Activated CD4-positive, alpha-beta T cell treated with anti-CD3 and anti-CD28 coated beads, Interleukin-2, amount 10 ng/mL, durations not matched to agents 7 days and 5 days (primary cell): ENCODE results near the gene MALSU1. TPM values are rescaled to one million over a fixed set of nuclear protein-coding genes. Genes with fewer than 3 reads are reported as not detected.

Source experiments
- CTCF ChIA-PET: fragments of 350-600 bp; sonication (Branson Sonifier 250); formaldehyde crosslinking; loops from one replicate; lab custom pipeline; 2021; ENCODE audit warnings: antibody characterized with exemption; lab: Charles Lee
- POLR2A ChIA-PET: fragments of 350-600 bp; sonication (Branson Sonifier 250); formaldehyde crosslinking; loops from one replicate; lab custom pipeline; 2021; ENCODE audit warnings: antibody characterized with exemption; lab: Charles Lee
- DNase-seq: peaks from one replicate; pipeline ENCODE4 v3.0.0-alpha.2; 2020
- H3K27ac Mint-ChIP-seq: one replicate; pipeline ENCODE4 v1.8.0; 2021; ENCODE audit warnings: mild to moderate bottlenecking, moderate library complexity, mixed read lengths
- H3K27me3 Mint-ChIP-seq: one replicate; pipeline ENCODE4 v1.8.0; 2021; ENCODE audit warnings: mixed read lengths
- H3K36me3 Mint-ChIP-seq: one replicate; pipeline ENCODE4 v1.8.0; 2021; ENCODE audit warnings: low read depth, mixed read lengths
- H3K4me1 Mint-ChIP-seq: one replicate; pipeline ENCODE4 v1.8.0; 2021; ENCODE audit warnings: mixed read lengths
- H3K4me3 Mint-ChIP-seq: one replicate; pipeline ENCODE4 v1.8.0; 2021; ENCODE audit warnings: mild to moderate bottlenecking, moderate library complexity, mixed read lengths
- H3K9me3 Mint-ChIP-seq: one replicate; pipeline ENCODE4 v1.8.0; 2021; ENCODE audit warnings: mixed read lengths
- total RNA-seq, 2 experiments: library from RNA; stranded (reverse); gene quantifications; one replicate each; pipeline ENCODE4 v1.2.3, GENCODE V29; 2021

The MALSU1 gene
- total RNA-seq, 2 experiments from 2014 or later: 41.1 to 47.3 TPM

GRCh38 chr7:23273141-23273599 is 26.0 kb upstream of the MALSU1 start:
- peaks cover 2% of the 10 kb centered on the region for H3K27me3 Mint-ChIP-seq
- CTCF ChIA-PET: interaction anchor here (0.5 to 2.3 kb wide), 42 partner anchors 9 to 1826 kb away, joined by 3 to 12 read pairs (median 3); partner anchors contain the start of genes IGF2BP3 and MALSU1
- no peaks in the 10 kb centered on the region for H3K9me3 Mint-ChIP-seq
- peaks cover 13% of the 10 kb centered on the region for H3K4me1 Mint-ChIP-seq
- POLR2A ChIA-PET: no interaction called here
- peak; percentile 91 for DNase-seq
- no peaks in the 10 kb centered on the region for H3K36me3 Mint-ChIP-seq
- H3K27ac Mint-ChIP-seq: no peak overlapping the region
- H3K4me3 Mint-ChIP-seq: peak overlapping the region; percentile 53

GRCh38 chr7:23275912-23276311 is 23.2 kb upstream of the MALSU1 start:
- no peaks in the 10 kb centered on the region for H3K9me3 Mint-ChIP-seq
- H3K4me1 Mint-ChIP-seq: peaks cover 13% of the 10 kb centered on the region
- ChIA-PET CTCF (interaction anchor here (1.0 to 1.5 kb wide), 2 partner anchors 13 to 74 kb away, joined by 3 read pairs; no protein-coding TSS in a partner anchor), POLR2A (no interaction called here)
- H3K36me3 Mint-ChIP-seq: no peaks in the 10 kb centered on the region
- no peak overlapping the region for H3K4me3 Mint-ChIP-seq
- H3K27ac Mint-ChIP-seq: no peak overlapping the region
- H3K27me3 Mint-ChIP-seq: peaks cover 2% of the 10 kb centered on the region
- no peak for DNase-seq

GRCh38 chr7:23276376-23276775 is 22.8 kb upstream of the MALSU1 start:
- Mint-ChIP-seq H3K4me3 (no peak overlapping the region), H3K9me3 (no peaks in the 10 kb centered on the region), H3K36me3 (no peaks in the 10 kb centered on the region), H3K27ac (no peak overlapping the region), H3K4me1 (peaks cover 13% of the 10 kb centered on the region), H3K27me3 (peaks cover 2% of the 10 kb centered on the region)
- ChIA-PET POLR2A (no interaction called here), CTCF (interaction anchor here (1.0 kb wide), 2 partner anchors 14 kb away, joined by 3 to 4 read pairs; no protein-coding TSS in a partner anchor)
- no peak for DNase-seq

GRCh38 chr7:23276947-23277346 is 22.2 kb upstream of the MALSU1 start:
- Mint-ChIP-seq H3K36me3 (no peaks in the 10 kb centered on the region), H3K9me3 (no peaks in the 10 kb centered on the region), H3K4me3 (no peak overlapping the region), H3K27me3 (peaks cover 2% of the 10 kb centered on the region), H3K27ac (no peak overlapping the region), H3K4me1 (peaks cover 13% of the 10 kb centered on the region)
- ChIA-PET POLR2A (no interaction called here), CTCF (interaction anchor here (1.0 kb wide), 1 partner anchor 13 kb away, joined by 4 read pairs; no protein-coding TSS in a partner anchor)
- DNase-seq: no peak

- Mint-ChIP-seq H3K36me3 (no peaks in the 10 kb centered on the region), H3K27ac (no peak overlapping the region), H3K4me1 (peaks cover 12% of the 10 kb centered on the region), H3K27me3 (peaks cover 2% of the 10 kb centered on the region), H3K9me3 (no peaks in the 10 kb centered on the region), H3K4me3 (no peak overlapping the region)
- POLR2A ChIA-PET: no interaction called here
- CTCF ChIA-PET: interaction anchor here (0.7 to 1.0 kb wide), 2 partner anchors 13 to 319 kb away, joined by 3 to 4 read pairs; no protein-coding TSS in a partner anchor
- DNase-seq: peak; percentile 69
Observed at GRCh38 chr7:23277359-23277989, 21.7 kb upstream of the MALSU1 start.

- ChIA-PET CTCF (interaction anchor here (0.8 to 1.0 kb wide), 2 partner anchors 20 to 395 kb away, joined by 3 to 6 read pairs; no protein-coding TSS in a partner anchor), POLR2A (no interaction called here)
- no peaks in the 10 kb centered on the region for H3K4me1 Mint-ChIP-seq
- no peaks in the 10 kb centered on the region for H3K36me3 Mint-ChIP-seq
- H3K9me3 Mint-ChIP-seq: no peaks in the 10 kb centered on the region
- H3K27ac Mint-ChIP-seq: no peak overlapping the region
- H3K4me3 Mint-ChIP-seq: no peak overlapping the region
- no peaks in the 10 kb centered on the region for H3K27me3 Mint-ChIP-seq
- no peak for DNase-seq
Observed at GRCh38 chr7:23279819-23280525, 19.2 kb upstream of the MALSU1 start.

GRCh38 chr7:23283086-23283485 is 16.1 kb upstream of the MALSU1 start:
- no peak for DNase-seq
- ChIA-PET CTCF (interaction anchor here (0.7 to 1.2 kb wide), 4 partner anchors 10 to 414 kb away, joined by 3 to 4 read pairs (median 3); no protein-coding TSS in a partner anchor), POLR2A (no interaction called here)

GRCh38 chr7:23284871-23285270 is 14.3 kb upstream of the MALSU1 start:
- Mint-ChIP-seq H3K9me3 (no peaks in the 10 kb centered on the region), H3K4me3 (no peak overlapping the region), H3K27me3 (no peaks in the 10 kb centered on the region), H3K27ac (no peak overlapping the region), H3K4me1 (peaks cover 14% of the 10 kb centered on the region), H3K36me3 (no peaks in the 10 kb centered on the region)
- CTCF ChIA-PET: interaction anchor here (0.7 to 0.9 kb wide), 2 partner anchors 9 to 12 kb away, joined by 4 read pairs; no protein-coding TSS in a partner anchor
- POLR2A ChIA-PET: no interaction called here
- no peak for DNase-seq

More at GRCh38 chr7:23283086-23283485, 16.1 kb upstream of the MALSU1 start:
- H3K4me1 Mint-ChIP-seq: peaks cover 7% of the 10 kb centered on the region
- H3K27me3 Mint-ChIP-seq: no peaks in the 10 kb centered on the region
- no peak overlapping the region for H3K4me3 Mint-ChIP-seq
- no peaks in the 10 kb centered on the region for H3K36me3 Mint-ChIP-seq
- no peak overlapping the region for H3K27ac Mint-ChIP-seq
- H3K9me3 Mint-ChIP-seq: no peaks in the 10 kb centered on the region

GRCh38 chr7:23285657-23286646 is 13.2 kb upstream of the MALSU1 start:
- peaks cover 21% of the 10 kb centered on the region for H3K4me1 Mint-ChIP-seq
- H3K4me3 Mint-ChIP-seq: no peak overlapping the region
- ChIA-PET POLR2A (no interaction called here), CTCF (interaction anchor here (0.7 to 1.2 kb wide), 3 partner anchors 12 to 288 kb away, joined by 3 to 4 read pairs (median 3); no protein-coding TSS in a partner anchor)
- no peak for DNase-seq
- H3K9me3 Mint-ChIP-seq: no peaks in the 10 kb centered on the region
- no peaks in the 10 kb centered on the region for H3K27me3 Mint-ChIP-seq
- no peak overlapping the region for H3K27ac Mint-ChIP-seq
- H3K36me3 Mint-ChIP-seq: no peaks in the 10 kb centered on the region

GRCh38 chr7:23287612-23288011 is 11.5 kb upstream of the MALSU1 start:
- ChIA-PET POLR2A (no interaction called here), CTCF (no interaction called here)
- peaks cover 21% of the 10 kb centered on the region for H3K4me1 Mint-ChIP-seq
- no peaks in the 10 kb centered on the region for H3K36me3 Mint-ChIP-seq
- no peaks in the 10 kb centered on the region for H3K9me3 Mint-ChIP-seq
- H3K4me3 Mint-ChIP-seq: no peak overlapping the region
- peak; percentile 23 for DNase-seq
- H3K27ac Mint-ChIP-seq: no peak overlapping the region
- no peaks in the 10 kb centered on the region for H3K27me3 Mint-ChIP-seq

- DNase-seq: no peak
- POLR2A ChIA-PET: no interaction called here
- peaks cover 21% of the 10 kb centered on the region for H3K4me1 Mint-ChIP-seq
Observed at GRCh38 chr7:23290993-23291392, 8.1 kb upstream of the MALSU1 start.

More at GRCh38 chr7:23290993-23291392, 8.1 kb upstream of the MALSU1 start:
- H3K27ac Mint-ChIP-seq: no peak overlapping the region
- no peak overlapping the region for H3K4me3 Mint-ChIP-seq
- no peaks in the 10 kb centered on the region for H3K9me3 Mint-ChIP-seq
- H3K36me3 Mint-ChIP-seq: no peaks in the 10 kb centered on the region
- no peaks in the 10 kb centered on the region for H3K27me3 Mint-ChIP-seq
- CTCF ChIA-PET: interaction anchor here (1.1 to 2.0 kb wide), 2 partner anchors 12 to 14 kb away, joined by 3 to 4 read pairs; no protein-coding TSS in a partner anchor
